ENCODE data around the gene NR2C1.
"Not testable (repeated sequence)": the region's sequence is repeated elsewhere in the genome, so short reads cannot be mapped to it uniquely, and the experiment has no call there.

NR2C1 gene

DNA sequence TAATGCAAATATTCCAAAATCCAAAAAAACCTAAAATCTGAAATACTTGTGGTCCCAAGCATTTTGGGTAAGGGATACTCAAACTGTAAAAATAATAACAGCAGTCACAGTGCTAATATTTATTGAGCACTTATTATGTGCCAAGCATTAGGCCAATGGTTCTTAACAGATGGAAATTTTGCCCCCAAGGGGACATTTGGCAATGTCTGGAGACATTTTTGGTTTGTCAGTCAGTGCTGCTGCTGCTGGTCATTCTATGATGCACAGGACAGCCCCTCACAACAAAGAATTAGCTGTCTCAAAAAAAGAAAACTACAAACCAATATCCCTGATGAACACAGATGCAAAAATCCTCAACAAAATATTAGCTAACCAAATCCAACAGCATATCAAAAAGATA is 75.7 kb downstream of the NR2C1 start:
- no peak for DNase-seq

DNA sequence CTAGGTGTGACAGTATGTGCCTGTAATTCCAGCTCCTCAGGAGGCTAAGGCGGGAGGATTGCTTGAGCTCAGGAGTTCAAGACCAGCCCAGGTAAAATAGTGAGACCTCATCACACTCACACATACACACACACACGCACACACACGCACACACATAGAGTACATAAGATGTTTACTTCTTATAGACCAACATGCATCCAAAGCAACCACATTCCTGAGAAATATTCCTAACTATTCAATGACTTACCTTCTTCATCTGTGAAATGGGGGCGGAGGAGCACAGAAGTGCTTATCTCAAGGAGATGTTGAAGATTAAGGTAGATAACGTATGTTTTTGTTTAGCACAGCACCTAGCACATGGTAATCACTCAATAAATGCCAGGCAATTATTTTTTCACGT is 76.4 kb downstream of the NR2C1 start:
- DNase-seq, result no peak

DNA sequence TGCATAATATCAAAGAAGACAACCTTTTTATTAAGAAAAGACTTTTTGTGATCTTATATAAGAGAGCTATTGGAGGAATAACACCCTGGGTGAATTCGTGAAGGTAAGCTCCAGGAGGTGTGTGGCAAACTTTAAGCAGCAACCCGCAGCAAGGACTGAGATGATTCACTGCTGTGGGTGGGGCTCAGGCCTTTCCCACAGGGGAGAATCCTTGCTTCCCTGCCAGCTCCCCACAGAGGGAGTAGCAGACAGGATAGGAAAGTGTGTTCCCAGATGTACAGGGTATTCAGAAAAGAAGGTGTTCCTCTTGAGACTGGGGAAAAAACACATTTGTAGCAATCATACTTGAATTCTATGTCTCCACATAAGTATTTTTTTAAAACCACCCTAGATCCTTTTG is 79.1 kb downstream of the NR2C1 start:
- DNase-seq, result no peak

GRCh38 chr12:94993855-94994254 is 79.6 kb downstream of the NR2C1 start:
- not testable (repeated sequence) for DNase-seq

DNA sequence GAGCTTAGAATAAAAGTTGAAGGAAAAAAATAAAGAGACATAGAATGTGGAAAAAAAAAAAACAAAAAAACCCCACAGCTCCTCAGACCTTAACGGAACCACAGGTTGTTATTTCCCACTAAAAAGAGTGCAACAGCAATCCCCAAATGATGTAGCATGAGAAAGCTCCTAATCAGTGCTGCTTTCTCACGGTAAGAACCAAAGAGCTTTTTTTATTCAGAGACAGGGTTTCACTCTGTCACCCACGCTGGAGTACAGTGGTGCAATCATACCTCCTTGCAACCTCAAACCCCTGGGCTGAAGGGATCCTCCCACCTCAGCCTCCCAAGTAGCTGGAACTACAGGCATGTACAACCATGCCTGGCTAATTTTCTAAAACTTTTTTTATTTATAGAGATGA is 83.2 kb downstream of the NR2C1 start:
- no peak for DNase-seq

DNA sequence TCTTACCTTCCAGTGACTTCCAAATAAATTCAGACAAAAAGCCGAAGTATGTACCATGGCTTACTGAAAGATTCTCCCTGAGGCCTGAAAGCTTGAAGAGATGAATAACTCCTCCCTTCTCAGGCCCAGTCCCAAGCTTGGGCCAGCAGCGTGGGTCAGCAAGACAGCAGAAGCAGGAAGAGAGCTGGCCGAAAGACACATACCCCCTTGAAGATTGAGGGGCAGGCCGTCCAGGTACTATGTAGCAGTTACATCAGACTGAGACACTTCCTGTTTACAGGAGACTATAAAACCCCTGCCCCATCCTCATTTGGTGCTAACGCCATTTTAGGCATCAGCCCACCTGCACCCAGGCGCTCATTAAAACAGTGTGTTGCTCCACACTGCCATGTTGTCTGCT is 84.9 kb downstream of the NR2C1 start:
- DNase-seq, result no peak

DNA sequence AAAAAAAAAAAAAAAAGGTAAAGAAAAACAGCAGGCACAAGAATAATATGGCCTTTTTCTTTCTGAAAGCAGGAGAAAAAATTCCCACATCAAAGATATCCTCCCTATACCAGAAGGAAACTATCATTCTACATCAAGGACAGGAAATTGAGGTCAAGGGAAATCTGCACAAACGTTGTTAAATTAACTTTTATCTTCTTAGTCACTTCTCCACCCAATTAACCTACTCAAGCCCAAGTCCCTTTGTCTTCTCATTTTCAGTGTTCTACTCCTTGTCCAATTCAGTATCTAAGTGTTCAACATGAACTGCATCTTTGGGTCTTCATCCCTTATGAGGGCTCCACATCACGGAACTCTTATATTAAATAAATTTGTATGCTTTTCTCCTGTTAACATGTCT is 85.6 kb downstream of the NR2C1 start:
- no peak for DNase-seq

DNA sequence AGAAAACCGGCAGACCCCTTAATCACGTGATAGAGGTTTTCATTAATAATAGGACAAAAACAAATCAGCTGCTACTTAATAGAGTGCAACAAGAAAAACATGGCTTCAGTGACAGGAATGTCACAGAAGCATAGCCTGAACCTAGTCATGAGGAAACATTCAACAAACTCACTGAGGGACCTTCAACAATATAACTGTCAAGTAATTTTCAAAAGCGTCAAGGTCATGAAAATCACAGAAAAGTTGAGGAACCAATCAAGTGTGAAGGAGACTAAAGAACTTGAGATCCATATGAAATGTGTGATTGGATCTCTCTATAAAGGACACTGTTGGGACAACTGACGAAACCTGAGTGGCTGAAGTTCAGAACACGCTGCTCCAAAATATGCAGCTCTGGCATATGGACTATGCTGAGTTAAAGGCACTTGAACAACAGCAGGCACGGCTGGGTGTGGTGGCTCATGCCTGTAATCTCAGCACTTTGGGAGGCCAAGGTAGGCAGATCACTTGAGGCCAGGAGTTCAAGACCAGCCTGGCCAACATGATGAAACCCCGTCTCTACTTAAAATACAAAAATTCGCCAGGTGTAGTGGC is 86.2 kb downstream of the NR2C1 start:
- DNase-seq, result no peak

DNA sequence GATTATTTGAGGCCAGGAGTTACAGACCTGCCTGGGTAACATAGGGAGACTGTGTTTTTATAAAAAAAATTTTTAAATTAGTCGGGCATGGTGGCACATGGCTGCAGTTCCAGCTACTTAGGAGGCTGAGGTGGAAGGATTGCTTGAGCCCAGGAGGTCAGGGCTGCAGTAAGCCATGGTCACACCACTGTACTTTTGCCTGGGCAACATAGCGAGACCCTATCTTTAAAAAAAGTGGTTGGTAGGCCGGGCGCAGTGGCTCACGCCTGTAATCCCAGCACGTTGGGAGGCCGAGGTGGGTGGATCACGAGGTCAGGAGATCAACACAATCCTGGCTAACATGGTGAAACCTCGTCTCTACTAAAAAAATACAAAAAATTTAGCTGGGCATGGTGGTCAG is 88.3 kb downstream of the NR2C1 start:
- DNase-seq, result not testable (repeated sequence)

DNA sequence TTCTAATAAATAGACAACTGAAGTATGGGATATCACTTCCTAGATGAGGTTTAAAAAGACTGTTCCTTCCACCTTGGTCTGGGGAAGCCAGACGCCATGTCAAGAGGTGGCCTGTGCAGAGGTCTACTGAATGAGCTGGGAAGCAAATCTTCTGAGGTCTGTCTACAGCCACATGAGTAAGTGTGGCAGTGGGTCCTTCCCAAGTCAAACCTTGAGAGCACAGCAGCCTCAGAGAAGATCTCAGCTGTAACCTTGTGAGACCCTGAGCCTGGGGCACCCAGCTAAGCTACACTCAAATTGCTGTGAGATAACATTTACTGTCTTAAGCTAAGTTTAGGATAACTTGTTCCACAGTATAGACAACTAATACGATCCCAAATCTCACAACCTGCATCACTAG is 90.1 kb downstream of the NR2C1 start:
- DNase-seq, result no peak

- no peak for DNase-seq
Observed at GRCh38 chr12:94982456-94982855, 91.0 kb downstream of the NR2C1 start.

GRCh38 chr12:94980577-94980976 is 92.8 kb downstream of the NR2C1 start:
- no peak for DNase-seq

- DNase-seq, result no peak
Observed at GRCh38 chr12:94979941-94980340, 93.5 kb downstream of the NR2C1 start.

DNA sequence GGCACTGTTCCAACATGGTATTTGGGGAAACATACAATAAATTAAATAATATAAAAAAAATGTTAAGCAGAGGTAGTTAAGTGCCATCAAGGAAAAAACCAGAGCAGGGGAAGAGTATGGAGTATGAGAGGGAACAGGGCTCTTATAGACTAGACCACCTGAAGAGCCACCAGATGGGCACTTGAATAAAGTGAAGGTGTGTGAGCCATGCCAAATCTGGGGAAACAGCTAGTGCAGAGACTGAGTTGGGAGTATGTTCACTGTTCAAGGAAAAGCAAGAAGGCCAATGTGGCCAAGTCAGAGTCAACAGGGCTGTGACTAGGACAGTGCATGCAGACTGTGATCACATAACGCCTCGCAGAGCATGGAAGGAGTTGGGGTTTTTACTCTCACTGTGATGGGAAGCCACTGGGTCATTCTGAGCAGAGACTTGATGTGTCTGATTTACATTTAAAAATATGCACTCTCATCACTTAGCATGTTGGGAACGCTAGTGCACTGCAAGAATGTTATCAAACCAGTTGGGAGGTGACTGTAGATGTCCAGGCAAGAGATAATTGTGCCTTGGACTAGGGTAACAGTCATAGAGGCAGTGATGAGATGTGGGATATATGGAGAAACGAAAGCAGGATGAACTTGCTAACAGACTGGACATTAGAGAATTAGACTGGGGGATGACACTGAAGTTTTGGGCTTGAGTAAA is 95.5 kb downstream of the NR2C1 start:
- DNase-seq, result no peak

DNA sequence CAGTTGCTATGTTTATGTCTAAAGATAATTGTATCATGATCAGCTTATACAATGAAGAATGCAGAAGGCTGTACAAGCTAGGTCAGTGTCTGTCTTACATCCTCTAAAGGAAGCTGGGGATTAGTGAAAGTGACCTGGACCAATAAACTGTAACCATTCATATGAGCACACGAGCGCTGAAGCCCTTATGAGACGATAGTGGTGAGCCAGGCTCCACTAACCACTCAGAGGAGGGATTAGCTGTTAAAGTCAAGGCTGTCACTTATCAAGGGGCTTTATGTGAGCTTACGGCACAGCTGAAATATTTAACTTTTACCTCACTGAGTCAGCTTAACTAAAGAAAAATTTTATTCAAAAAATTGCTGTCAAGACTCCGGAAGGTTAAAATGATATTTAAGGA is 100.2 kb downstream of the NR2C1 start:
- DNase-seq, result no peak

DNA sequence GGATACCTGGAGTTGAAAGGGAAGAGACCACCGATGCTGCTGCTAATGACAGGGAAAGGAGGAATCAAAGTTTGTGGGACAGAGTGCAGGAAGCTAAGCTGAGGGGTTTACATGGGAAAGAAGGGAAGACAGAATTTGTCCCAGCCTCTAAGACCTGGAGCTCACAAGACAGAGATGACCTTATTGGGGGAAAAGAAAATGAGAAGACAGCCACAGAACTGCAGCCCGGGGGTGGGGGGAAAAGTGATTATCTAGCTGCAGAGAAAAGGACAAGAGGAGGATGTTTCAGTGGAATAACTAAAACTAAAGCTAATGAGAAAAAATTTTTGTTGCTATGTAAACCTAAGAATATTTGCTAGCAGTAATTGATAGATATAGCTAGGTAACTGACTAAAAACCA is 100.6 kb downstream of the NR2C1 start:
- DNase-seq, result no peak

DNA sequence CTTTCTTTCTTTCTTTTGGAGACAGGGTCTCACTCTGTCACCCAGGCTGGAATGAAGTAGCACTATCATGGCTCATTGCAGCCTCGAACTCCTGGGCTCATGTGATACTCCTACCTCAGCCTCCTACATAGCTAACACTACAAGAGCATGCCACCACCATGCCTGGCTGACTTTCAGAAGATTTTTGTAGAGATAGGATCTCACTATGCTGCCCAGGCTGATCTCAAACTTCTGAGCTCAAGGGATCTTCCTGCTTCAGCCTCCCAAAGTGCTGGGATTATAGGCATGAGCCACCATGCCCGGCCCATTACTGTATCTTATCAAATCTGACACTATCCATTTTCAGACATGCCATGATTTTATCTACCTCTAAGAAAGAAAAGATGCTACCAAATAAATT is 101.5 kb downstream of the NR2C1 start:
- DNase-seq, result no peak

DNA sequence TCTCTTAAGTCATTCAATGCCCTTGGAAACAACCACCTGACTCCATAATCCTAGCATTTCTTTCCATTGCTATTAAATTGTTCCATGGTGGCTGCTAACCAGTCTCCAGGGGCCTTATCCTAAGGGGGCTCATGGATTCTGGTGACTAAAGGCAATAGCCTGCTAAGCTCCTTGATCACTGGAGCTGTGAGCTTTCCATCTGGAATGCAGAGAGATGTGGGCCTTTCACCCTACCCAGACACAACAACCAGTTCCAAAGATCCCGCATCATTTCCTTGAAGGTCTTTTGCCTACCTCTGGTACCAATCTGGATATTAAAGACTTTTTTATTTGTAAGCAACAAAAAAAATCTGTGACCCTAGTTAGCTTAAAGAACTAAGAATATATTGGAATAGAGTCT is 102.9 kb downstream of the NR2C1 start:
- DNase-seq, result no peak

Measured in stimulated activated CD4-positive, alpha-beta T cell treated with anti-CD3 and anti-CD28 coated beads, Interleukin-2, amount 100 ng/mL, for 48 hours (primary cell).